Ishikawa (cell line): ENCODE data around the gene PFKP.

Experiments
- EGR1 ChIP-seq: IDR thresholded peaks from 2 replicates; pipeline ENCODE4 v1.6.1; 2012
- FOXM1 ChIP-seq: IDR thresholded peaks from 2 replicates; pipeline ENCODE4 v1.6.1; 2012; ENCODE audit warnings: low read depth, borderline replicate concordance
- TCF12 ChIP-seq: IDR thresholded peaks from 2 replicates; pipeline ENCODE4 v1.6.1; 2012; ENCODE audit warnings: low read depth

DNA sequence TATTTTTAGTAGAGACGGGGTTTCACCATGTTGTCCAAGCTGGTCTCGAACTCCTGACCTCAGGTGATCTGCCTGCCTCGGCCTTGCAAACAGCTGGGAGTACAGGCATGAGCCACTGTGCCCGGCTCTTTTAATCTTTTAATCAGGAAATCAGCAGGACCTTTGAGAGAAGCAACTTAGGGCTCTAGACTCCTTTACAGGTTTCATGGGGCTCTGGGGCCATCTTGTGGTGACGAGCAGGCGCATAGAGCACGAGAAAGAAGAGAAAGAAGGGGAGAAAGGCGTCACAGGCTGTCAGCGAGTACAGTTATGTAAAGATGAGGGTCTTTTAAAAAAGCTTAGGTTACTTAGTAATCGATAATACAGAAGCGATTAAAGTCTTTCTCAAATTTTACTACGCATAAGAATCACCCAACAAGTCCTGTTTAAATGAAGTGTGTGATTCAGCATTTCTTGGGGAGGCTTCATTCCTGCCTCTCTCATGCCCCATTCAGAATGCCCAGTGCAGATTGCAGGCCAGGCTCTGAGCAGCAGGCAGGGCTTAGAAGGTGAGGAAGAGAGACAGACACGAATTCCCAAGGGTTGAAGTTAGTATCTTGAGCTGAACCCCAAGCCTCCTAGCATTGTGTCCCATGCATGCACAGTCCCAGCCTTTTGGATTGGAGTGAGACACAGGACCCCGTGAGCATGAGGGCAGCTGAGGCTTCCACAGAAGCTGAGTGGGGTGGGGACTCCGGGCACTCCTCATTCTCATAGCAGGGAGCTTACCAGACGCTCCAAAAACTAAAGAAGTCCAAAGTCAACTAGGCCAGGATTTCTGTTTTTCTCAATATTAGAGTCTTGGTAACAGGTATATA is 23.6 kb upstream of the PFKP start:
- TF ChIP-seq TCF12 (no peak), EGR1 (no peak), FOXM1 (no peak)
